Measurements from ENCODE around the gene GINS1.
A peak's percentile ranks its signal among the peaks of the same experiment; 100 is the strongest.

GINS1 gene

DNA sequence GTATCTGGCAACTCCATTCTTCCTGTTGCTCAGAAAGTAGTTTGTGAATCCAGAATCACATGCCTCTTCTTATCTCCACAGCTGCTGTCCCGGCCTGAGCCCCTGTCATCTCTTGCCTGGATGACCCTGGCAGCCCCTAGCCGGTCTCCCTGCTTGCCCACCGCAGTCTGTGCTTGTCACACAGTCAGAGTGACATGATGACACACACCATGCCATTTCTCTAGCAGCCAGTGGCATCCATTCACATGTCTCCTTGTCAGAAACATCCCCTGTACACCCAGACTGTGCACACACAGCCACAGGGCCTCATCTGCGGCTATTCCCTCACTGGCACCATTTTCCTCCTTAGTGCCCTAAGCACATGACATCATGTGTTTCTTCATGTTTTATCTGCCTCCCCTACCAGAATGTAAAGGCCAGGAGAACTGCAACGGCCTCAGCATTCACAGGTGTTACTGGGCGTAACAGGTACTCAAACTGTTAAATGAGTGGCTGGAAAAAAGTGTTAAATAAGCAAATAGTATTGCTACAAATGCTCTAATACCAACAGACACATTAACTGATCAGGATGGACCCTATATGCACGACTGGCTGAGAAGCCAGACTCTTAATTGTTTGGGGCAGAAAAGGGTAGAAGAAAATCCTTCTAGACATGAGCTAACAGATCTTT is 26.4 kb upstream of the GINS1 start:
- TF ChIP-seq, protein P1, sequence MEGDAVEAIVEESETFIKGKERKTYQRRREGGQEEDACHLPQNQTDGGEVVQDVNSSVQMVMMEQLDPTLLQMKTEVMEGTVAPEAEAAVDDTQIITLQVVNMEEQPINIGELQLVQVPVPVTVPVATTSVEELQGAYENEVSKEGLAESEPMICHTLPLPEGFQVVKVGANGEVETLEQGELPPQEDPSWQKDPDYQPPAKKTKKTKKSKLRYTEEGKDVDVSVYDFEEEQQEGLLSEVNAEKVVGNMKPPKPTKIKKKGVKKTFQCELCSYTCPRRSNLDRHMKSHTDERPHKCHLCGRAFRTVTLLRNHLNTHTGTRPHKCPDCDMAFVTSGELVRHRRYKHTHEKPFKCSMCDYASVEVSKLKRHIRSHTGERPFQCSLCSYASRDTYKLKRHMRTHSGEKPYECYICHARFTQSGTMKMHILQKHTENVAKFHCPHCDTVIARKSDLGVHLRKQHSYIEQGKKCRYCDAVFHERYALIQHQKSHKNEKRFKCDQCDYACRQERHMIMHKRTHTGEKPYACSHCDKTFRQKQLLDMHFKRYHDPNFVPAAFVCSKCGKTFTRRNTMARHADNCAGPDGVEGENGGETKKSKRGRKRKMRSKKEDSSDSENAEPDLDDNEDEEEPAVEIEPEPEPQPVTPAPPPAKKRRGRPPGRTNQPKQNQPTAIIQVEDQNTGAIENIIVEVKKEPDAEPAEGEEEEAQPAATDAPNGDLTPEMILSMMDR (IDR thresholded peaks at IDR 0.05; ENCODE audit: insufficient read depth, low read length, poor library complexity, severe bottlenecking): no peak
- no peak for DNase-seq (ENCODE audit: extremely low read depth, insufficient read length)
- Histone ChIP-seq H3K36me3 (ENCODE audit: control insufficient read depth, insufficient read depth, low read length) (peaks cover 6% of the 10 kb centered on the region), H3K27me3 (replicated peaks; ENCODE audit: control insufficient read depth, insufficient read depth, low read length) (no peaks in the 10 kb centered on the region), H3K4me3 (replicated peaks; ENCODE audit: low read depth, low read length) (no peak overlapping the region)

DNA sequence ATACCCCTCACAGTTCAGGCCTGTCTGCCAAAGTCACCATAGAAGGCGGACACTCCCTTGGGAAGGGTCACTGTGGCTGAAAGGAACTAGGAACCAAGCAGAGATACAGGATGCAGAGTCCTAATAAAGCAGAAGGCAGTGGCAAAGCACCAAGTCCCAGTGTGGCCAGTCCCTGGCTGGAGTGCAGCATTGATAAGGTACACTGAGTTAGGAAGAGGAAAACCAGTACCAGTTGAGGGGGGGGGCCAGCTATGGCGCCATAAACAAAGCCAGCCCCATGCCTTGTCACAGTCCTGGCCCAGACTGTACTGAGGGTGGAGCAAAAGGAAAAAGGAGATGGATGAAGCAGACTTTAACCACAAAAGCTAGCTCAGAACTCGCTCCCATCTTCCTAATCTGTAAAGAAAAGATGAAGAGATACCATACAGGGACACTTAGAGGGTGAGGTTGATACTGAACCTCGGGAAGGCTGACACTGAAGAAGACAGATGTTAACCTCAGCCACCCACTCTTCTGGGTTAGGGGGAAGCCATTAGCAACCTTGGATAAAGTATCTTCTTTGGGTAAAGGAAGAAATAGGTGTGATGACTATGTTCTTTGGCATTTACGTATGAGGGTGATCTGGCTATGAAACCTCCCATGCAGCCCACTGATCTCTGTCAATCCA is 24.6 kb upstream of the GINS1 start:
- H3K36me3 ChIP-seq (ENCODE audit: control insufficient read depth, insufficient read depth, low read length): peaks cover 6% of the 10 kb centered on the region
- TF ChIP-seq, protein P1 (IDR thresholded peaks at IDR 0.05; ENCODE audit: insufficient read depth, low read length, poor library complexity, severe bottlenecking): no peak
- H3K27me3 ChIP-seq (replicated peaks; ENCODE audit: control insufficient read depth, insufficient read depth, low read length): no peaks in the 10 kb centered on the region
- no peak for DNase-seq (ENCODE audit: extremely low read depth, insufficient read length)
- no peak overlapping the region for H3K4me3 ChIP-seq (replicated peaks; ENCODE audit: low read depth, low read length)

DNA sequence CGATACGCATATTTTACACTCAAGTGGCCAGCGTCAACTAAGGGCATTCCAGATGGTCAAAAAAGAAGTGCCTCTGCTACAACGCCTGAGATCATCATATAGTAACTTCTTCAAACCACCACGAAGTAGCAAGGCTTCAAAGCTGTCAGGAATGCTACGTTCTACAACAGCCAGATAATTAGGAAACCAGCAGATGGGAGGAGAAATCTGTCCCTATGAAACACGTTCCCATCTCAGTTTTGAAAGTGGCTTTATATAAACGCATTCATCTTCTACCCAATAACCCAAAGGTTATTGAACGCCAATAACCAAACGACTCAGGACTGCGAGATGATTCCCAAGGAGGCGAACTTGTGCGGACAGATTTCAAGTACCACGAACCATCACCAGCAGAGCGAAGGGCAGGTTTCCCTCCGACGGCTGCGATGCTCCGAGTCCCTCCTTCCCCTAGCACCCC is 18.0 kb upstream of the GINS1 start:
- TF ChIP-seq, protein P1 (IDR thresholded peaks at IDR 0.05; ENCODE audit: insufficient read depth, low read length, poor library complexity, severe bottlenecking): no peak
- DNase-seq (ENCODE audit: extremely low read depth, insufficient read length): no peak
- H3K36me3 ChIP-seq (ENCODE audit: control insufficient read depth, insufficient read depth, low read length): peaks cover 1% of the 10 kb centered on the region
- H3K4me3 ChIP-seq (replicated peaks; ENCODE audit: low read depth, low read length): peak overlapping the region; percentile 94
- no peaks in the 10 kb centered on the region for H3K27me3 ChIP-seq (replicated peaks; ENCODE audit: control insufficient read depth, insufficient read depth, low read length)

DNA sequence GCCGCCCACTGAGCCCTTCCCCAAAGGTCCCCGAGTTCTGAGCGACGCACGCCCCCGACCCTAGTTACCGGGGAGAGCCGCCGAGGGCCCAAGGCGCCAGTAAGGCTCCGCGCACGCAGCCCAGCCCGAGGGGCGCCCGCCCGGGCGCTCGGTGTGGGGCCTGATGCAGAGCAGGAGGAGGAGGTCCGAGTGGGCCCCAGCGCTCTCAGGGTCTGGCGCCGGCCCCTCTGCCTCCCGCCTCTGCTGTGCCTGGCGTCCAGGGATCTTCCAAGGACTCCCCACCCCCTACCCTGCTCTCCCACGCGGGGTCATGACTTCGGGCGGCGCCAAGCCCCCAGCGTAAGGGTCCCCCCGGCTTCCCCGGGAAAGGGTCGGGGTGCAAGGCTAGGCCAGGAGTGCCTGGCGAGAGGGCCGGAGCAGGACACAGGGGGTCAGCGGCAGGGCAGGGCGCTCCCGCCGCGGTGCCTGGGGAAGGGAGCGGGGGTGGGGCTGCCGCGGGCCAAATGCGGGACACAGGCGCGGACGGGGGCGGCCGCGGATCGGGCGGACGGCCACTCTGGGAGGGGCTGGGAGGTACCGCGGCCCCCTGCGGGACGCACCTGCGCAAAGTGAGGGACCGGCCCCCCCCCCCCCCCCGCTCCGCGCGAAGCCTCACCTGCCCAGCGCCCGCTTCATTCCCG is 17.5 kb upstream of the GINS1 start:
- Histone ChIP-seq H3K36me3 (ENCODE audit: control insufficient read depth, insufficient read depth, low read length) (no peaks in the 10 kb centered on the region), H3K27me3 (replicated peaks; ENCODE audit: control insufficient read depth, insufficient read depth, low read length) (no peaks in the 10 kb centered on the region), H3K4me3 (replicated peaks; ENCODE audit: low read depth, low read length) (peak overlapping the region; percentile 94)
- peak; percentile 67 for DNase-seq (ENCODE audit: extremely low read depth, insufficient read length)
- TF ChIP-seq, protein P1 (IDR thresholded peaks at IDR 0.05; ENCODE audit: insufficient read depth, low read length, poor library complexity, severe bottlenecking): no peak

DNA sequence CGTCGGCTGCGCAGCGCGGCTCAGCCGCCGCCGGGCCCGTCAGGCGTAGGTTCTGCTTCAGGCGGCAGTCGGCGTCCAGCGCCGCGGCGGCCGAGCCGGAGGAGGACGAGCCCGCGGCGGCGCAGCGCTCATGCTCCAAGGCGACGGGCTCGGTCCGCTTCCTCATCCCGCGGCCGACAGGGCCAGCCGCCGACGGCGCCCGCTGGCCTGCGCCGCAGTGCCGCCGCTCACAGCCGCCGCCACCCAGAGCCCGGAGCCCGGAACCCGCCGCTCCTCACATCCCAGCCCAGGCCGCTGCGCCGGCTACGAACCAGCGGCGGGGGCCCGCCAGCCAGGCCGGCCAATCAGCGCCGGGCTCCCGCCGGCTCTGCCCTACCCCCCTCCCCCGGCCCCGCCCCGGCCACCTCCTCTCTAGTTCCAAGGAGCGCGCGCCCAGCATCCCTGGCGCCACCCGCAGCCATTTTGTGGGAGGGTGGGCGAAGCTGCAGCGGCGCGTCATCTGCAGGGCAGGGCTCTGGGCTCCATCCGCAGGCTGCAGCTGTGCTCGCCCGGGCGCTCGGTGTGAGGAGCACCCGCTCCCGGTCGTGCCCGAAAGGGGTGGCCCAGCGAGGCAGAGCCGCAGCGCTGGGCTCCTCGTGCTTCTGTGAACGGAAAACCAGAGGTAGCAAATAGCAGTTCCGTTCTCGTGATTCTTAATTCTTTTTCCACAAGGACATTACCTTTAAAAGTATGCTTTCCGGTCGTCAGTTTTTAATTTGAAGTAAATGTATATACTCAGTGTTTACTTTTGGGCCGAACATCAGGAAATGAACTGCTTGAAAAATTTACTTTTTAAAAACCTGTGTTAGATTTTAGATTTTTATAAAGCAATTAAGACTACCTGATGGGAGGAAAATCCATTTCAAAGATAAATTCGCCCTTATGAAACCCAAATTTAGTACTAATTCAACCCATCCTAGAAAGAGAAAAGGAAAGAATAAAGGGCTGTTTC is 16.6 kb upstream of the GINS1 start, which contains the start of gene ABHD12:
ABHD12 (minus strand) TSS at position 298 of the 991 bp plus-strand sequence; CDS start at position 166, 132 bp downstream.
- H3K27me3 ChIP-seq (replicated peaks; ENCODE audit: control insufficient read depth, insufficient read depth, low read length): no peaks in the 10 kb centered on the region
- peak within 1 kb of the TSS; percentile 94 for H3K4me3 ChIP-seq (replicated peaks; ENCODE audit: low read depth, low read length)
- no peaks in the 10 kb centered on the region for H3K36me3 ChIP-seq (ENCODE audit: control insufficient read depth, insufficient read depth, low read length)
- DNase-seq (ENCODE audit: extremely low read depth, insufficient read length): peak; percentile 96
- TF ChIP-seq, protein P1 (IDR thresholded peaks at IDR 0.05; ENCODE audit: insufficient read depth, low read length, poor library complexity, severe bottlenecking): peak; percentile 11

Data from GM06990 (cell line).